GM21367 (cell line): ENCODE results near the gene DIS3L2.

Source experiments
- ATAC-seq: cut with Tn5 transposase; IDR thresholded peaks from one replicate; pipeline ENCODE4 v1.9.1; 2021; ENCODE audit not compliant: unreplicated experiment

DIS3L2 gene

GRCh38 chr2:232250246-232251175, 289.0 kb downstream of the DIS3L2 start:
- ATAC-seq = no peak

DNA sequence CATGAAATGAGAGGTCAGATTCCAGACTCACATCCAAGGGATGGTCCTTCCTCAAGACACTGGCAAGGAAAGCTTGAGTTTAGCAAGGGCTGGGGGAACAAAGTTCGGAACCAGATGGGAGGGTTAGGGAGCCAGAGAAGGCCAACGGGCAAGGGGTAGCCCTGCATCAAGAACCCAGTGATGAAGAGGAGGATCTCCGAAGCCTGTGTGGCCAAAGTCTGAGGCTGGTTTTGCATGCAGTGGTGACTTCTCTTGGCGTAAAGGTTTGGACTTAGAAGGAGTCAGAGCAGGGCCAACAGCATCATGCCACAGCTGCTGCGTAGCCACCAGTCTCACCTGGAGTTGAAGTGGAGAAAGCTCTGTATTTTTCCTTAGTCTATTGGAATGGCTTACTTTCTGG, 293.5 kb downstream of the DIS3L2 start:
- ATAC-seq = no peak

- no peak for ATAC-seq
Observed at GRCh38 chr2:232260075-232260474, 298.6 kb downstream of the DIS3L2 start.

DNA sequence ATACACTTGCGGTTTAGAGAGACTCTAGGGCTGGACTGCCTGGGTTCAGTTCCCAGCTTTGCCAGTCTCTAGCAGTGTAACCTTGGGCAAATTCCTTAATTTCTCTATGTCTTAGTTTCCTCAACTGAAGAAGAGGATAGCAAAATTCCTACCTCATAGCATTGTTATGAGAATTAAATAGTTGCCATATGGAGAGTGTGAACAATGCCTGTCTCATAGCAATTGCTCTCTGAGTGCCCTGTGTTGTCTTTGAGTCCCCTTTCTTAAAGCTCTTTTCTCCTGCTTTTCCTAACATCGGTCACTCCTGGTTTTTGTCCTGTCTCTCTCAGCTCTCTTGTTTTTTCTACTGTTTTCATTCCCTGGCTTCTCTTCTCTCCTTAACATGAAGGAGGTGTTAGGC, 300.3 kb downstream of the DIS3L2 start:
- no peak for ATAC-seq

- ATAC-seq = no peak
Observed at GRCh38 chr2:232263295-232263694, 301.8 kb downstream of the DIS3L2 start.

DNA sequence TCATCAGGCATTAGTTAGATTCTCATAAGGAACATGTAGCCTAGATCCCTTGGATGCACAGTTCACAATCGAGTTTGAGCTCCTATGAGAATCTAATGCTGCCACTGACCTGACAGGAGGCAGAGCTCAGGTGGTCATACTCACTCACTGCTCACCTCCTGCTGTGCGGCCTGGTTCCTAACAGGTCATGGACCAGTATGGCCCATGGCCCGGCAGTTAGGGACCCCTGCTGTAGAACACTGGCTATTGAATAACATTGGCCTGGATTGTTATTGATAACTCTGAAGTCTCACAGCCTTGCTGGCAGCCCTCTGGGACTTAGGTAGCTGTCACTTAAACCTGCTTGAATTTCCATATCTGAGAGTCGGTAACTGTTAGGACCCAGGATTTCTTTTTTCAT, 302.6 kb downstream of the DIS3L2 start:
- no peak for ATAC-seq

- ATAC-seq = no peak
Observed at GRCh38 chr2:232265329-232265728, 303.8 kb downstream of the DIS3L2 start.

GRCh38 chr2:232268636-232269165, 307.2 kb downstream of the DIS3L2 start:
- no peak for ATAC-seq

- ATAC-seq = no peak
Observed at GRCh38 chr2:232269867-232270266, 308.4 kb downstream of the DIS3L2 start.

- ATAC-seq = no peak
Observed at GRCh38 chr2:232273903-232274643, 312.6 kb downstream of the DIS3L2 start.

GRCh38 chr2:232275670-232276069, 314.2 kb downstream of the DIS3L2 start:
- no peak for ATAC-seq

DNA sequence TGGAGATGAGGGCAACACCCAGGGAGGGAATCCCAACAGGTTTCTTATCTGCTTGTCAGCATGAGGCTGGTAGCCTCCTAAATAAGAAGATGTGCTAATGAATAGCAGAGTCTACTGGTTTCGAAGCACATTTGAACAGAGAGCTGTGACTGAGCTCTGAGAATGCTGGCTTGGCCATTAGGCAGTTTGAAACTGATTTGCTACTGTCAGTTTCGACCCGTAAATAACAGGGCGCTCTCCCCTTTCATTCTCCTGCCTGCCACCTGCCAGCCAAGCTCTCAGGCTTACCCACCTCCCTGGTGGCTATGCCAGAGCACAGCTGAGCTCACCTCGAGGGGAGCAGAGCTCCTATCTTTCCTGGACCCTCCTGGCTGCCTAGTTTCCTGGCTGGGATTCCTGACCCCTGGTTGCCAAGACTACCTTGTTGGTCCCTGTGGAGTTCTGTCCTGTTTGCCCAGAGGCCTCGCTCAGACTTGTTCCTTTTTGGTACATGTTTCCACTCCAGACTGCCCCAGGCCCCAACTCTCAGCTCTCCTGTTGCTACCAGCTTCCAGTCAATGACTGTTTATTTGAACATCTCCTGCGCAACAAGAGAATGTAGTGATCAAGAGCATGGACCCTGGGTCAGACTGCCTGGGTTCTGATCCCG, 314.7 kb downstream of the DIS3L2 start:
- ATAC-seq = no peak

DNA sequence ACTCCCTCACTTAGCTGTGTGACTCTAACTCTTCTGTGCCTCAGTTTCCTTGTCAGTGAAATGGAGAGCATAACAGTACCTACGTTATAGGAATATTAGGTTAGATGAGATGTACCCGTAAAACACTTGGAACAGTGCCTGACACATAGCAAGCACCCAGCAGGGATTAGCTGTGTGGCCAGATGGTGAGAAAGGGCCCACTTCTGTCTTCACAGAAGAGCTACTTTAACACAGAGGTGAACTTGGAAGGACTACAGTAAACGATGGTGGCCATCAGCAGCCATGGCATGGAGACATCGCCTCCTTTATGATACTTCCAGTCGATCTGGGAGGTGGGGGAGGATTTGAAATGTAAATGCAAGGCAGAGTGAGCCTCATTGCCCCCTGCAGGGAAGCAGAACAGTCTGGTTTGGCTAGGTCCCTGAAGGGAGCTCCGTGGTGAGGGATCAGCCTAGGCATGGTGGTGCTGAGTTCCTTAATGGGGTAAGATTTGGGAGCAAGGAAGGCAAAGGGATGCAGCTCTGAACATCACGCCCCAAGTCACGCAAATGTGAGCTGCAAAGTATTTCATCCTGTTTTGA, 315.3 kb downstream of the DIS3L2 start:
- ATAC-seq = no peak

DNA sequence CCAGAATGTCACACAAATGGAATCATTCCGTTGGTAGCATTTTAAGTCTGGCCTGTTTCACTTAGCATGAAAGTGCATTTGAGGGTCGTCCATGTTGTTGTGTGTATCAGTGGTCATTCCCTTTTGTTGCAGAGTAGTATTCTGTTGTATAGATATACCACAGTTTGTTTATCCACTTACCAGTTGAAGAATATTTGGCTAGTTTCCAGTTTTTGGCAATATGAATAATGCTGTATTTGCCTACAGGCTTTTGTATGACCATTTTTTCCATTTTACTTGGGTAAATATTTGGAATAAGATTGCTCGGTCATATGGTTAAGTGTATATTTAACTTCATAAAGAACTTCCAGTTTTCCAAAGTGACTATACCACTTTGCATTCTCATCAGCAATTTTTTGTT, 317.0 kb downstream of the DIS3L2 start:
- ATAC-seq = no peak

DNA sequence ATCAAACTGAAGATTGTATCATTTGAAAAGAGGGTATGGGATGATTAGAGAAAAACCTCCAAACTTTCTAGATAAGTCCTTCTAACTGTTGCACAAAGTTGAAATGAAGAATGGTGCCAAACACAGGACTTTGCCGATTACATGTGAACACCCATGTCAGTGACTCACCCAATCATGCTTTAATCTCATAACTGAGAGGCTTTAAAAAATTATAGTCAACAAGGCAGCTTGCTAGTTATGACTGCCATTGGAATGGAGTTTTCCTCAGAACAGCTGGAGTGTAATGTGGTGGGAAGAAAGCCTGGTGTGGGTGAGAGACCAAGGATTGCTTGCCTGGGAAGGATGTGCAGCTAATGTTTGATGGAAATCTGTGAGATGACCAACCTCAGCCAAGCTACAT, 318.8 kb downstream of the DIS3L2 start:
- no peak for ATAC-seq

- ATAC-seq = no peak
Observed at GRCh38 chr2:232281858-232282507, 320.5 kb downstream of the DIS3L2 start.

- no peak for ATAC-seq
Observed at GRCh38 chr2:232282508-232283055, 321.1 kb downstream of the DIS3L2 start.

- ATAC-seq = no peak
Observed at GRCh38 chr2:232286001-232286868, 324.7 kb downstream of the DIS3L2 start.

- ATAC-seq = no peak
Observed at GRCh38 chr2:232287316-232287715, 325.8 kb downstream of the DIS3L2 start.
